Liver (tissue), 3 donors: ENCODE measurements around the gene TPM3.

Experiments used
- ATF3 ChIP-seq: IDR thresholded peaks from 2 replicates; pipeline ENCODE4 v1.6.1; 2016; ENCODE audit warnings: antibody characterized with exemption
- CTCF ChIP-seq: fragments of 150-350 bp; IDR thresholded peaks from 2 replicates; pipeline ENCODE4 v1.5.1; 2017; ENCODE audit warnings: improper control_type of control experiment, low read depth, low read length; ENCODE audit not compliant: missing input control
- FOXA1 ChIP-seq: IDR thresholded peaks from 2 replicates; pipeline ENCODE4 v1.6.1; 2016; ENCODE audit warnings: antibody characterized with exemption
- GABPA ChIP-seq, 2 donors: IDR thresholded peaks in 1 of 2; conservative IDR thresholded peaks in 1 of 2; 2 replicates each; pipeline ENCODE4 v1.6.1; 2016; ENCODE audit warnings: antibody characterized with exemption in 2 of 2, mild to moderate bottlenecking in 1 of 2, moderate library complexity in 1 of 2
- donor health status: healthy.
- donor health status: healthy.

DNA sequence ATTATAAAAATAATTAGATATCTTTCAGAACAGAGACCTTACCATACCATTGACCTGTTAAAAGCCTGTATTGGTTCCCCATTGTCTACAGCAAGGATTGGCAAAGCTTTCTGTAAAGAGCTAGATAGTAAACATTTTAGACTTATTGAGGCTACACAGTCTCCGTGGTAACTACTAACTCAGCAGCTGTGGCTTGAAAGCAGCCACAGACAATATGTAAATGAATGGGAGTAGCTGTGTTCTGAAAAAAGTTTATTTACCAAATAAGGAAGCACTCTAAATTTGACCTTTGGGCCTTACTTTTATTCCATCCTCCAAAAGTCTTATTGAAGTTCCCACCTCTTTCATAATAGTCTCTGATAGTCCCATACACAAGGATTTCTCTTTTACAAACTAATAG, 76.7 kb downstream of the TPM3 start:
- TF ChIP-seq CTCF (no peak), FOXA1 (no peak), ATF3 (no peak), GABPA (IDR thresholded peaks at IDR 0.05 in 1 of 2, conservative IDR thresholded peaks at IDR 0.05 in 1 of 2) (no peak)
